COLO829 (cell line): Measurements from ENCODE around the gene CHN2.

Experiments used
- DNase-seq: peaks from one replicate; pipeline ENCODE4 v3.0.0; 2012; ENCODE audit warnings: low spot score

CHN2 gene

DNA sequence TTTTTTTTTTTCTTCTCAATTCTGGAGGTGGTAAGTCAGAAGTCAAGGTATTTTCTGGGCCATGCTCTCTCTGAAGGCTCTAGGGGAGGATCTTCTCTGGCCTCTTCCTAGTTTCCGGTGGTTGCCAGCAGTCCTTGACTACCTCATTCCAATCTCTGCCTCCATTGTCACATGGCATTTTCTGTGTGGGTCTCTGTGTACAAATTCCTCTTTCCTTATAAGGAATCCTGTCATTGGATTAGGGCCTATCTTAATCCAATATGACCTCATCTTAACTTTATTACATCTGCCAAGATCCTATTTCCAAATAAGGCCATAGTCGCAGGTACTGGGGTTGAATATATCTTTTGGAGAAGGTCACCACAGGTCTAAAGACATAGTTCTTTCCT, 239.8 kb downstream of the CHN2 start:
- no peak for DNase-seq

DNA sequence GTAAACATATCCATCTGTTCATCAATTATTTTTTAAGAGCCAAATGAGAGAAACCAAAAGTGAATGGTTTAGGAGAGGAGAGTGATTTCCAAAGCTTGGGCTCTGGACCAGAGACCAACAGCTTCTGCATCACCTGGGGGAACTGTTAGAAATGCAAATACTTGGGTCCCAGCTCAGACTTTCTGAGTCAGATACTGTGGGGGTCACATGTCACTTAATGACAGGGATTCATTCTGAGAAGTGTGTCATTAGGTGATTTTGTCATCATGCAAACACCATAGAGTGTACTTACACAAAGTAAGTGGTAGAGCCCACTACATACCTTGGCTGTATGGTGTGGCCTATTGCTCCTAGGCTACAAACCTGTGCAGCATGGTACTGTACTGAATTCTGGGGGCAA, 240.6 kb downstream of the CHN2 start:
- no peak for DNase-seq

DNA sequence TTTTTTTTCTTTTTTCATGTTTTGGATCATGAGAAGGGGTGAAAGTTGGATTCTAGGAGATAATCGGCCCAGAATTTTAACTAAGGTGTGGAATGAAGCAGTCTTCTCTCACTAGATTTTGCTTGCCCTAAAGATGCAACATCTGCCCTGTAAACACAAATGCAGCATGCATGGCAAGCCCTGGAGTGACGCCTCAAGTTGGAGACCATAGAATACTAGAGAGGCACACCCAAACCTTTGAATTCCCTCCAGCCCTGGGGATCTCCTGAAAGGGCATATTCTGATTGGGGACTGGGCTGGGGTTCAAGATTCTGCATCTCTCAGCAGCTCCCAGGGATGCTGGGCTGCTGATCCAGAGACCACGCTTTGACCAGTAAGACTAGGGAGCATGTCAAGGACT, 241.3 kb downstream of the CHN2 start:
- DNase-seq = no peak

DNA sequence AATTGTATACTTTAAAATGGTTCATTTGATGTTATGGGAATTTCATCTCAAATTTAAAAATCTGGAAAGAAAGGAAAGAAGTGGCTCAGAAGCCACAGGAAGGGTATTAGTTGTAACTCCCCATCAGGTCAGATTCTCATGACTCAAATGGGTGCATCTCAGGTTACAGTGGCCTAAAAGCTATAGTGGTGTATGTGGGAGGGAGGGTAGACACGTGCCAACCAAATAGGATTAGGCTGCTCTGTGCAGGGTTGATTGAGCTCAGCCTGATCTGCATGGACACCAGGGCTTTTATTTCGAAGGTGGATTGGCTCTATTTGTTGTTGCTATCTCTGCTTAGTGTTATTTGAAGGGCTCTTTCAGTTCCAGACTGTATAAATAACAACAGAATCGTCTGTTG, 247.6 kb downstream of the CHN2 start:
- peak; percentile 13 for DNase-seq

DNA sequence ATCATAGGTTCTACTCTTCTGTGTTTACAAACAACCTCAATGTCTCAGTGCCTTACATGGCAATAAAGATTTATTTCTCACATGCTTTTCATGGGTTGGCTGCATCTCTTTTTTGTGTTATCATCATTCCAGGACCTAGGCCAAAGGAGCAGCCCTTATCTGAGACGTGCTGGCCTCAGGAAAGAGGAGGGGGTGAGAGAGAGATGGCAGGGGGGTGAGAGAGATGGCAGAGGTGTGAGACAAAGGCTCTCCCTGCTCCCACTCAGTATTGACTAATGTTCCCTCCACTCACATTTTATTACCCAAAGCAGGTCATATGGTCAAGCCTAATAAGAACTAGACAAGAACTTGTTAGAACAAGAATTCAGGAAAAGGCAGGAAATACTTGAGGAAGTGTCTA, 249.0 kb downstream of the CHN2 start:
- no peak for DNase-seq

DNA sequence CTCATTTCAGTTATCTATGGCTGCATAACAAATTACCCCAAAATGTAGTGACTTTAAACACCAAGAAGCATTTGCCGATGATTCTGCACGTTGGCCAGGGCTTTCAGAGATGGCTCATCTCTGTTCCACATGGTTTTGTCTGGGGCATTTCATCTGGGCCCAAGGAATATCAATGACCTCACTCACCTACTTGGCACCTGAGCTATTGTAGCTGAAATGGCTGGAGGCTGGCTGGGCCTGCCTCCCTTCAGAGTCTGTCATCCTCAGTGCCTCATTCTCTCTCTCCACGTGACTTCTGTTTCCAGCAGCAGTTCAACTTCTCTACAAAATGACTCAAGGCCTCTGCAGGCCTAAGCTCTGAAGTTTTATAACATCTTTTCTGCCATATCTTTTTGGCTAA, 249.7 kb downstream of the CHN2 start:
- no peak for DNase-seq

DNA sequence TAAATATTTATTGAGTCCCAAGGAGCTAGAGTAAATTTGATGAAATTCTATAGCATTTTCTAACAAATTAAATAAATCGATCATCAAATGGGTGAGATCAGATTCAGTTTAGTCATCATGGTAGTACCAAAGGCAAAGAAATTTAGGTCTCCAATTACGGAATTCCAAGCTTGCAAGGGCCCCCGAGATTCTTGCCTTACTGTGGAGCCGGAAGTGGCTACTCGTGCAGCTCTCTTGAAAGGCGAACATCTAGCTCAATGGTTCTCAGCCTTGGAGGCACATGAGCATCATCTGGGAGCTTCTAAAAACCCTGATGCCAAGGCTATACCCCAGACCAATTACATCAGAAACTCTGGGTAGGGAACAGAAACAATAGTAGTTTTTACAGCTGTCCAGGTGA, 251.2 kb downstream of the CHN2 start:
- DNase-seq = no peak

DNA sequence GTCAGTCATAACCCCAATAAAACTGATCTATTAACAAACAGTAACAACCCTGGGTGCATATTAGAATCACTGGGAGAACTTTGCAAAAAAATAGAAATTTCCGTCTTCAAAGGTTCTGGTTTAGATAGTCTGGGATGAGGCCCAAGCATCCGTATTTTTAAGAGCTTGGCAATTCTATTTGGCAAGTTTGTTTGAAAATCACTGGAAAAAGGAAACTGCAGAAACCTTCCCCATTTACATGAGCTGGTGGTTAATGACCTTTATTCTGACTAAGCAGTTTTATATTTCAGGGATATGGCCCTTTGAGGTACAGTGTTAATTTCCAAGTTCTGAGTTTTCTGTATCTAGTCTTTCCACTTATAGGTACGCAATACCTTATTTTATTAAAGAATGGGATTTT, 253.3 kb downstream of the CHN2 start:
- no peak for DNase-seq

DNA sequence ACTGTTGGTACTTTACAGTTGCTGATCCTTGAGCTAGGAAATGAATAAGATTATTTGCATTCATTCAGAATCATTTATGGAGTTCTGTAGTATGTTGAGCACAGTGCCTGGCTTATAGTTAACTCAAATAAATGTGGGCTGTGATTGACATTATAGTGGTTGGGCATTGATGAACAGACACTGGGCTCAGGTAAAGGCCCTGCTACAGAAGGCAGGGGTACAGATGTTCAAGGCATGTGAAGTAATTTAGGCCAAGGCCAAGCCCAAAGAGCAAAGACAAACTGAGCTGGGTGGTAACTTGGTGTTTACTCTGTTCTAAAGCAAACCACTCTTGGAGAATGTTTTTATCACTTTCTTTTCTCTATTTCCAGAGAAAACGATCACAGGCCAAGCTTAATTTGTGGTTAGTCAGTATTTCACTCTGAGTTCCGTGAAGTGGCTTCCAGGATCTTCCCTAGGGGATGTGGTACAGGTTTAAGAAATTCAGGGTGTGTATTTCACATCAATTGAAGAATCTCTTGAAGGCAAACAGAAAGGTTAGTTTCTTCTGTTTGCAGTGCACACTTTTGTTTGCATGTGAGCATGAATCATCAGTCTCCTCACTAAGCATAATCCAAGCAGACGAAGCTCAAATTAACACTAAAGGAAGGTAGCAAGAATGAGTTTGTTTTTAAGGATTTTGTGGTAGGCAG, 255.1 kb downstream of the CHN2 start:
- peak; percentile 33 for DNase-seq

DNA sequence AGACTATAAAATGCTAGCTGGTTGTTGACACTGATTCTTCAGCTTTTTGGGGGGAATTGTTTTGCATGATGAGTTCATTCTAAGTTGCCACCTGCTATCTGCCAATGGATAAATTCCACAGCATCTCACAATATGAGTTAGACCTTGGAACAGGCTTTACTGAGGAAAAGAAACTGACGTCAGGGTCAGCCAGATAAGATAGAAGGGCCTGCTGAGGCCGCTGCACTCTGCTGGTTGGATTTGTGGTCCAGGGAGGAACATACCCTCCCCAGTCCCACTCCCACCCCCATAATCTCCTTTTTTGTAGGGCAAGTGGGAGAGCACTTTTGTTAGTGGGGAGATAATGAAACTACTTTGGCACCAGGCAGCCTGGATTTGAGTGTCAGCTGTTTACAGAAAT, 258.4 kb downstream of the CHN2 start:
- no peak for DNase-seq

DNA sequence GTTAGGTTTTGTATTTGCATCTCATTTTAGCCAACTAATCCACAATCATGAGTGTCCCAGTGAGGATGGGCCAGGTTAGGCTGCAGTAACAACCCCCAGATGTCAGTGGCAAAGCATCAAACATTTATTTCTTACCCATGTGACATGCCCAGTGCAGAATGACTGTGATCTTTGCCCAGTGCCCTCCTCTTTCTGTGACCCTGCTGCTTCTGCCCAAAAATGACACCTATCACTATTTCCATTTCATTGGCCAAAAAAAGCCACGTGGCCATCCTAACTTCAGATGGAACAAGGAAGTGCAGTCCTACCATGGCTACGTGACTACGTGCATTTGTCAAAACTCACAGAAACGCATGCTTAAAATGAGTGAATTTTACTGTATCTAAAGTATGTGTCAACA, 259.9 kb downstream of the CHN2 start:
- no peak for DNase-seq

DNA sequence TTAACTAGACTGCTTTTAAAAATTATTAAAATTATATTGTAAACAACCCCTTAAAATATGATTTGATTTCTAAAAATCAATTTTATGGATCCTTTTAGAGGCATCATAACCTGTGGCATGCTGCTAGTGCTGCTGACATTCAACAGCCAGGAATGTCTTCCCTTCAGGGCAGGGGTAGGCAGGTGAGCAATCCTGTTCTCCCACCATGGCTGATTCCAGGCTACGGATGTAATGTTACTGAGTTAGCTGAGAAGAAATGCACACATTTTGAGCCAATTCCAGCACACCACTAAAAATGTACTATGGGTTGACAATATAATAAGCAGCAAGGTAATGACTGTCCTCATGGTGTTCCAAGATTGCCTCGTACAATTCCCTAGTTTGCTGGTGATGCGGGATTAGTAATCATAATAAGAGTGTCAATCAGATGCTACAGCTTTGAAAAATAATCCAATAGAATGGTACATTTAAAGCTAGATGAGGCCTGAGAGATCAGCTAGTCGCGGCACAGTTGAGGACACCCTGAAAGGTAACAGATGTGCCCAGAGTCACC, 260.4 kb downstream of the CHN2 start:
- DNase-seq = no peak

DNA sequence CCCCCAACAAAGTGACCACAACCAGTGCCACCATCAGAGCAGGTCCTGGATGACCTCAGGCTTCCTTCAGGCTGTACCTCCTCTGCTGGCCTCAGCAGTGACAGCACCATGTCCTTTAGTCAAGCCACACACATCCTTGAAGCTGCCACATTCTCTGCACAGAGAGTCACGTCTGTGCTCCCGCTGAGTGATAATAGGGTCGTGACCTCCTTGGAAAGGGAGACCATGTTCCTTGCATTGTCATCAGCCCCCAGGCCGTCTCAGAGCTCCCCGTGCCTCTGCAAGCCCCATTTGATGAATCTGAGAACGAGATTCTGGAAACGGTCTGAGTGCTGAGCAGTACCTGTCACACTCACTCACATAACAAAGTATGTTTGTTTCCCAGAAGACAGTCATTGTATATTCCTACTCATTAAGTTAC, 262.6 kb downstream of the CHN2 start:
- DNase-seq = no peak

DNA sequence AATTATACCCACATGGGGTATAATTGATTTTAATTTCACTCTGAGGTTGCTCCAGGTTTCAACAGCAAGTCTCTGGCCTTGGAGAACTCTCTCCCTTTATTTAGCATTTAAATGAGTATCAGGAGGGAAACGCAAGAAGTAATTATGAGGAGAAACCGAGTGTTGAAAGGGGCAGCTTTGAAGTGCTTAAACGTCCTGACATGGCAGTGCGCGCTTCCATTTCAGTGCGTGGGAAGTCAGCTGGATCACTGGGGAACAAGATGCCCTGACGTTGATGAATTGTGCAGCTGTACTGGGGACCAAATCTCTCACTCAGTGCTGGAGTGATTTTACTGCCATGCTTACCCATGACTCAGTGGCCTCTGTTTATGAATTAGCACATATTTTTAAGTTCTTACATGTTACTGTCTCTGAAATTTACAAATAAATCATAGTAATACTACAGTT, 263.0 kb downstream of the CHN2 start:
- DNase-seq = no peak

DNA sequence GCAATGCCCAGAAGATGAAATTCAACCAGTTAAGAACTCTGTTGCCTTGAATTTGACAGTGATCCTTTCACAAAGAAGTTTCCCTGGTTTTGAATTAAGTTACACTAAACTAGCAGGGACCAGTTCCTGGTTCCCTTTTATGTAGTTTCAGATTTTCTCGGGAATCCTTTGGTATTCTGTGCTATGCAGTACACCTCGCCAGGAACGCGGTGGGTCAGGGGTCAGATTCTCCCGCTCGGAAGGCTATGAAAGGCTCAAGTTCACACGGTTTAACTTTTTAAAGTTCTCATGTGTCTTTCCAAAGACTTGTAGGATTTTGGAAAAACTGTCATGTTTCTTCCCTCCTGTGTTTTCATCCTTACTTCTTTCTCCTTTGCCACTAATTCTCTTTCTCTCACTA, 264.4 kb downstream of the CHN2 start:
- no peak for DNase-seq

DNA sequence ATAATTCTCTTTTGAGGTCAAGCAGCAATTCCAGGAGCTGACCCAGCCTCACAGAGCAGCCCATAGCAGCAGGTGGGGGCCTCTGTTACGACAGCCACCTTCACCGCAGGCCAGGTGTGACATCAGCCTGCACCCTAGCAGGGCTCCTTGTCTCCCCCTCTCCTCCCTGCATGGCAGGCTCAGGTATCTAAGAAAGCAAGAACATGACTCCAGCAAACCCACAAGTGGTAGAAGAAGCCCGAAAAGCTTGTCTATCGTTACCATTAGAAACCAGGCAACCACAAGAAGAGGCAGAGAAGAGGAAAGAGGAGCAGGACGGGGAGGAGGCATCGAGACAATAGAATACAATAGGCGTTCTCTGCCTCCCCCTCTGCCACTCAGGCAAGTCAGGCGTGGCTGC, 265.0 kb downstream of the CHN2 start:
- DNase-seq = no peak

DNA sequence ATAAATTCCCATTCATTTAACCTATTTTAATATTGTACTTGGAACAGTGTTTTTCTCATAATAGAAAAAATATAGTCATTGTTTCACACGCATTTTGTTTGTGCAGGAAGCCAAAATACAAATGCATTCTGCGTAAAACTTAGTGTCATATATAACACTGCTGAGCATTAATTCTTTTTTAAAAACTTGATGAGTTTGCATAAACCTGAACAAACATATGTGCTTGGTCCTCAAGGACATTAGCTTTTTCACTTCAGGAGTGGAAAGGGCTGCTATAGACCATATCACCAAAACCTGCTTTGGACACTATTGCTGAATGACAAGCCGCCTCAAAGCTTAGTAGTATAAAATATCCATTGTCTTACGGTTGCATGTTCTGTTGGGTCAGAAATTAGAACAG, 267.4 kb downstream of the CHN2 start:
- DNase-seq = no peak

DNA sequence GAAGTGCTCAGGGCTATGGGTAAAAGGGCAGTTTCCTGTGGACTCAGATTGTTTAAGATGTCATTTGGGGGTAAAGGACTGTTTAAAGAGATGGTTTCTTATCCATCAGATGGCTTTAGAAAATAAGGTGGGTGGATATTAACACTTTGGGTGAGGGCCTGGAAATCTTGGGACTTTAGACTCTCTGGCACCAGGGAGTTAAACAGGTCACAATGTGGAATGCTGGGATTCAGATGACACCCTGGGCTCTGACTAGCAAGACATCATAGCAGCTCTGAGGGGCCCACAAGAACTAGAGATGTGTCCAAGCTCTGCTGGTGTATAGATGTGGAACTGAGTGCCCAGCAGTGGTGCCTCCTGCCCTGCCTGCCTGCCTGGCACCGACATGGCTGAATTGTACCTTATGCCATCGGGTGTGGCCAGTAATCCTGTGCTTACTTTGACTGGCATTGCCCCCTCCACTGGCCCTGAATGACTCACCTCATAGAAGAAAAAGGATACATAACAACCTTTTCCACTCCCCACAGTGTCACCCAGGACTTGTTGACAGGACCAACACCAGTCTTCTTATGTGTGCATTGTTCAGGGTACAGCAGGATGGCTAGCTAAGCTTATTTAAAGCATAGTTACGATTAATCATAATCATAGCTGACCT, 269.1 kb downstream of the CHN2 start:
- no peak for DNase-seq

DNA sequence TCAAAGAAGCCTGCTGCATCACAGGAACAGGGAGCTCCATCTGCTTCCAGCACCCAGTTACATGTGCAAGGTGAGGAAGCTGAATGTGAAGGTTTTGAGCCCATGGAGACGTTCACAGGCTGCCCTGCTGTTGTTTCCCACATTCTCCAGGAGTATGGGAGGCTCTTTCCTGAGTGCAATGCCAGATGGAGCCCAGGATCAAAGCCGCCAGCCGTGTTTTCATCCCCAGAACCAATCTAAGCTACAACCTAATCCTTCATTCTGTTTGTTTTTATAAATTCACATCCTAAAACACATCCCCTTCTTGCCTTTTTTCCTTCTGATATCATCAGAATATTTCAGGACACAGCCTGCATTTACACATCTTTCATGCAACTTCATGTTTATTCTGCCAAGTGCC, 270.2 kb downstream of the CHN2 start:
- no peak for DNase-seq

DNA sequence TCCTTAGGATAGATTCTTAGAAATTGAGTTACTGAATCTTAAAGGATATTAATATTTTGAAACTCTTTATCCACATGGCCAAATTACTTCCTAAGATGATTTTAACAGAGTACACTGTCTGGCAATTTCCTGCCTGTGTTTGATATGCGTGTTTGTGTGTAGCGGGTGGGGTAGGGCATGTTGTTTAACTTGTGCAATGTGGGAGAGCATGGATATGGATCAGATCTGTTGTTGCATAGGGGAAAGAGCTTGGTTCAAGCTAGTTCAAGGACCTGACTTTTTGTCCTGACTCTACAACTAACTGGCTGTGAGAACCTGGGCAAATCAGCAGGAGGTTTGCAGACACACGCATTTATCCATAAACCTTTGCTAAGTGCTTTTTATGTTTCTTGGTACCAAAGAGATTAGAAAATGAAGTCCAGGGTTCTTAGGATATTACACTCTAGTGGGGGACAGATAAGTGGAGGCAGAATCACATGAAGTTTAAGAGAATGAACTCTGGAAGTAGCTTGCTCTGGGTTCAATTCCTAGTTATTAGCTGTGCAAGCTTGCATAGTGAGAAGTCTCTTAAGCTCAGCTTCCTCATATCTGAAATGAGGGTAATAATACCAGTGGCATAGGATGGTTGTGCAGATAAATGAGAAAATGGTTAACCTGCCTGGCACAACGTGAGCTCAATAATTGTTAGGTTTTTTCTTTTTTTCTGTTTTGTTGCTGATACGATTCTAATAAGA, 272.8 kb downstream of the CHN2 start:
- no peak for DNase-seq

DNA sequence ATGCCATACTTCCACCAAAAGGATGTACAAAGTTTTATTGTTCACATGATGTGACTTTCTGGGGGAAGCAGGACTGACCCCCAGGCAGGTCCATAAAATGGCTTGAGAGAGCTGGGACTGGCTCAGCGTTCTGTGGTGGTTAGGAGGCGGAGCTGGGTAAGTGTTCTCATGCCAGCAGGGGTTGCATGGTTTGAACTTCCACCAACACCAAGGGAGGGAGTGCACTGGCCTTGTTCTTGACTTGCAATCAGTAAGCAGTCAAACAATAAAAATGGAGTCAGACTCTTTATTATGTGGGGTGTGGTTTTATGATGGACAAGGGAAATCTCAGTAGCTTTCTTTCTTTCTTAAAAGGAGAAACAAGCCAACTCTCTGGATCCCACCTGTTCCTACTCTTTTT, 273.6 kb downstream of the CHN2 start:
- no peak for DNase-seq

DNA sequence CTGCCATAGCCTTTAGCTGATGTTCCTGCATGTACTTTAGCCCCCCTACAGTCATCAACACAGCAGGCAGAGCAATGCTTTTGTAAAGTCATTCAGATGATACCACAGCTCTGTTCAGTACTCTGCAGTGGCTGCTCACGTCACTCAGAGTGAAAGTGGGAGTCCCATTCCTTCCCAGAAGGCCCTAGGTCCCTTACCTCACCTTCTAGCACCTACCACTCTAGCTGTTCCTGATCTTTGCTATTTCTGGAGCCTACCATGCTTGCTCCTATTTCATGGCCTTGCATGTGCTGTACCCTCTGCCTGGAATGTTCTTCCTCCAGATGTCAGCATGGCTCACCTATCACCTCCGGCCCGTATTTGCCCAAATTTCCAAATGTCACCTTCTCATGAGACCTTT, 274.7 kb downstream of the CHN2 start:
- DNase-seq = no peak

DNA sequence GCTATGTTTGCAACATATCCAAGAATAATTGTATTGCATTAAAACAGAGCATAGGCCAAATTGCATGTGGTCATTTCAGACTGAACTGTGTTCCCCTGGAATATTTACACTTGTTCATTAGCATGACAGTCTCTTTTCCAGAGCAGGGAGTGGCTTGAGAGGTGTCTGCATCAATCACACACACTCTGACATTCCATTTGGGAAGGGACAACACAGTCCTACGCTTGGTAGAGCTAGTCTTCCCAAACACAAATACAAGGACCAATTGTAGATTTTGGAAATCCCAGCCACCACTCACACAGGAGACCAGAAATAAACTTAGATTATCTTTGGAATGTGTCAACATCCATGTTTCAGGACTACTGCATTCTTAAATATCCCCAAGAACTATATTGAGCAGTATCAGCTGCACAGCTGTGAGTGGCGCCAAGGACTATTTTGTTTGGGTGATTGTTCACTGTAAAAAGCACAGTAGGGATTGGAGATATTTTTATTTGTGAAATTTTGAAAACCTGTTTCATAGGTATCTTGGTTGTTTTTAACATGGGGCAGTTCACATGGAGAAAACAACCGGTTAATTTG, 275.5 kb downstream of the CHN2 start:
- DNase-seq = no peak
